GM12892 (cell line): Measurements from ENCODE around the gene RBMS3.

Source experiments
- POLR2A ChIP-seq: IDR thresholded peaks from 2 replicates; pipeline ENCODE4 v1.6.1; 2011; ENCODE audit warnings: low read depth, low read length, control low read depth
- POLR2AphosphoS5 ChIP-seq: IDR thresholded peaks from 2 replicates; pipeline ENCODE4 v1.6.1; 2011; ENCODE audit warnings: low read depth, low read length, control low read depth
- TAF1 ChIP-seq: IDR thresholded peaks from 2 replicates; pipeline ENCODE4 v1.6.1; 2011; ENCODE audit warnings: low read depth, mild to moderate bottlenecking, control low read depth, low read length, borderline replicate concordance

DNA sequence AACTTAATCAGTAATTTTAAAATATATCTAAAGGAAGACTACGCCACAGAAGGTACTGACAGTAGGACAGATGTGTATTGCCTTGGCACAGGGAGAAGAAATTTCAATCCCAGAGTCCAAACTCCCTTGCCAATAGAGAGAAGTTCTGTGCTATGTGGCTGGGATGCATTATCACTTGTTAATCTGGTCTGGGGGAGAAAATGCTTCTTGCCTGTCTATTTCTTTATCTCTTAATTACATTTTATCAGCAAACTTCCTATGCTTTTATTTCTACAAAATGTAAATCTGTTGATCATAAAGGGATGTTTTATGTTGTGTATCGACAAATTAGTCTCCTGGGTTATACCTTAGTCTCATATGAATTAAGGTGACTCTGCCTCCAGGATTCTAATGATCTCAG lies 21.7 kb downstream of the RBMS3 start:
- no peak for TF ChIP-seq POLR2A
- TF ChIP-seq POLR2AphosphoS5: no peak
- no peak for TF ChIP-seq TAF1
